Ovary (tissue), 3 donors: ENCODE data around the gene SMIM10.

ENCODE experiments used
- CTCF ChIP-seq, 3 donors: fragments of 450-650 bp in 2 of 3; fragments of 200-600 bp in 1 of 3; IDR thresholded peaks; one replicate each; pipeline versions ENCODE4 v1.5.1 to v1.8.0; 2016 to 2022; ENCODE audit warnings: antibody characterized with exemption in 3 of 3, mild to moderate bottlenecking in 1 of 3
- EP300 ChIP-seq: sonication (generic); formaldehyde crosslinking; IDR thresholded peaks from one replicate; pipeline ENCODE4 v1.6.1; 2017; ENCODE audit warnings: antibody characterized with exemption
- POLR2A ChIP-seq: fragments of 450-650 bp; IDR thresholded peaks from one replicate; pipeline ENCODE4 v1.6.1; 2017; ENCODE audit warnings: antibody characterized with exemption, mild to moderate bottlenecking, moderate library complexity
- donor health status: DM: no; HTN: no; CAD: no.

DNA sequence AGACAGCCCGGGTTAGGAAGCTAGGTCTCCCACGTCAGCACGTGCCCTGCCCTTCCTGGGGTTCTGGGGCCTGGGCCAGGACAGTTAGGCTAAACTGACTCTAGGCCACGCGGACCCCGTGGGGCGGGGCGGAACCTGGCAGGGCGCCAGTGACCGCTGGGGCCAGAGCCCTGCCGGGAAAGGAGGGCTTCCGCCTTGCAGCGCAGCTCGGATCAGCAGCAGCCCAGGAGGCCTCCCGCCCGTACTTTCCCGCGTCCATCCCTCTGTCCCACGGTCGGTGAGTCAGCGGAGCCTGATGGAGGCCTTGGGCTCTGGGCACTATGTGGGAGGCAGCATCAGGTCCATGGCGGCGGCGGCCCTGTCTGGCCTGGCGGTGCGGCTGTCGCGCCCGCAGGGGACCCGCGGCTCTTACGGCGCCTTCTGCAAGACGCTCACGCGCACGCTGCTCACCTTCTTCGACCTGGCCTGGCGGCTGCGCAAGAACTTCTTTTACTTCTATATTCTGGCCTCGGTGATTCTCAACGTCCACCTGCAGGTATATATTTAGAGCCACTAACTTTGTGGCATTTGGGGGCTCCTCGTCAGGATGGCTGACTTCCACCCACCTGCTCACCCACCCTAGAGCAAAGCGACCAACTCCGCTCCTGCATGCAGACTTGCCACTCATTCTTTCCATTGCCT lies at the start of gene SMIM10:
- no peak for TF ChIP-seq POLR2A
- no peak for TF ChIP-seq CTCF (IDR thresholded peaks at IDR 0.05)
- TF ChIP-seq EP300: no peak
